HG02981 (cell line): ENCODE data around the gene SERPINB13.
"Not testable (repeated sequence)": the region's sequence is repeated elsewhere in the genome, so short reads cannot be mapped to it uniquely, and the experiment has no call there.

Source experiments
- ATAC-seq: cut with Tn5 transposase; IDR thresholded peaks from one replicate; pipeline ENCODE4 v1.9.1; 2021; ENCODE audit warnings: mild to moderate bottlenecking, moderate library complexity; ENCODE audit not compliant: unreplicated experiment

The SERPINB13 gene

GRCh38 chr18:63590373-63590772 lies 3.2 kb downstream of the SERPINB13 start:
- no peak for ATAC-seq

- ATAC-seq, result no peak
Observed at GRCh38 chr18:63590966-63591695, 4.0 kb downstream of the SERPINB13 start.

- ATAC-seq, result no peak
Observed at GRCh38 chr18:63591725-63592124, 4.6 kb downstream of the SERPINB13 start.

GRCh38 chr18:63592471-63592870 lies 5.3 kb downstream of the SERPINB13 start:
- no peak for ATAC-seq

- ATAC-seq, result no peak
Observed at GRCh38 chr18:63596964-63597363, 9.8 kb downstream of the SERPINB13 start.

DNA sequence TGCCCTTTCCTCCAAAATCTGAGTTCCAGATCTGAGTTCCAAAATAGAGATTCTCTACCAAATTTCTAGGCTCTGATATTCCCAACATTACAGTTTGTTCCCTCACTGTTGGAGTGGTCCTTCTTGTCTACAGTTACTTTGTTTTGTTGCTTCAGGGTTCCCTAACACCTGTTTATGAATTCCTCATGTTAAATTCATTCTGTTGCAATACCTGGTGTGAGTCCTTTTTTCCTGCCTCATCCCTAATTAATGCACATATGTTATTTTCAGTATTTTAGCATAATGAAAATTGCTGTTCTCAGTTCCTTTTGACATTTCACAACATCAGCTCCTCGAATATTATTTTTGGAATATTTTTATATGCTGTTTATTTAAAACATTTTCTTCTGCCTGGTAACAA lies 16.2 kb downstream of the SERPINB13 start:
- ATAC-seq, result no peak

- ATAC-seq, result peak; percentile 95
Observed at GRCh38 chr18:63603772-63604171, 16.6 kb downstream of the SERPINB13 start.

- ATAC-seq, result no peak
Observed at GRCh38 chr18:63604791-63605567, 17.8 kb downstream of the SERPINB13 start.

- ATAC-seq, result no peak
Observed at GRCh38 chr18:63606526-63606925, 19.4 kb downstream of the SERPINB13 start.

- no peak for ATAC-seq
Observed at GRCh38 chr18:63613420-63613819, 26.3 kb downstream of the SERPINB13 start.

DNA sequence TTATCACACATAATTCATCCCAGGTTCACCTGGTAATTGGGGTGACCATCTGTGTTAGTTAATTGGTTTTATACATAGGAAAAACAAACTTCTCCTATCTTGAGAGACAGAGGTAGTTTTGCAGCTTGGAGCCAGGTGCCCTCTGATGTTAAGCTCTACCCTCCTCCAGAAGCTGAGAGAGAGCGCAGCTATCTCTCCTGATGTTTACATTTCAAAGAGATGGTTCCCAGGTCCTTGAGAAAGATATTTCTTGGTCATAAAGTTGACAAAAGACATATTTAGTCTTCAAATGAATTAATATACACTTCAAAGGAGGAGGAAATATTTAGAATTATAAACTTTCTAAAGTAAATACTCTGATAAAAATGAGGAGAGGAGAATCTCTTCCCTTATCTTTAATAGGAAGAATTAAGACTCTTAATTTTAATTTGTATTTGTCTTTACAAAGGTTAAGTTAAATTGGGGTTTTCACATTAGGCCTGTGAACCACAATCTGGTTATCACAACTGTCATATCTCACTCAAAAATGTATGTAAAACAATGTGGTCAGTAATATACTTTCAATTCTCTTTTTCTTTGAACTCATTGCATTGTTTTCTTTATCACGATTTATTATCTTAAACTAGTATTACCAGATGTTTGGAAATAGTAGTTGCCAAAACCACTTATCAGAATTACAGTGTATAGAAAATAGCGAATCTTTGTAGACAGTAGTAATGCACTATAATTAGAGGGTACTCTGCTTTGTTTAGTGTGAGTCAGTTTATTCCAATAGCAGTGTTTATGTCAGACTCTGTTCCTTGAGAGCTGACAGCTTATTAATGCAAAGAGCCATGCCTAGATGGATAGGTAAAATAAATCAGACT lies 30.1 kb downstream of the SERPINB13 start:
- peak; percentile 79 for ATAC-seq

DNA sequence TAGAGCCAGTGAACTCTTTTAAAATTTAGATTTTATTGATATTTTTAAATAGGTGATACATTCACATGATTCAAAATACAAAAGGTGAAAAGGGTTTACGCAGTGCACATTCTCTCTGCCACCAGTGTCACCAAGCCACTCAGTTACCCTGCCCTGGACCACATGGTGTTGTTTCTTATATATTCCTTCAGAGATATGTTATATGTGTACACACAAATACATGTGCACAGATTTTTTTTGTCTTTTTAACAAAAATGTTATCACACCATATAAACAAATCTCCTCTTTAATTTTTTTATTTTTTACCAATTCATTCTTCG lies 30.7 kb downstream of the SERPINB13 start:
- ATAC-seq, result no peak

GRCh38 chr18:63619661-63620060 lies 32.5 kb downstream of the SERPINB13 start:
- ATAC-seq, result no peak

- no peak for ATAC-seq
Observed at GRCh38 chr18:63624863-63625262, 37.7 kb downstream of the SERPINB13 start.

DNA sequence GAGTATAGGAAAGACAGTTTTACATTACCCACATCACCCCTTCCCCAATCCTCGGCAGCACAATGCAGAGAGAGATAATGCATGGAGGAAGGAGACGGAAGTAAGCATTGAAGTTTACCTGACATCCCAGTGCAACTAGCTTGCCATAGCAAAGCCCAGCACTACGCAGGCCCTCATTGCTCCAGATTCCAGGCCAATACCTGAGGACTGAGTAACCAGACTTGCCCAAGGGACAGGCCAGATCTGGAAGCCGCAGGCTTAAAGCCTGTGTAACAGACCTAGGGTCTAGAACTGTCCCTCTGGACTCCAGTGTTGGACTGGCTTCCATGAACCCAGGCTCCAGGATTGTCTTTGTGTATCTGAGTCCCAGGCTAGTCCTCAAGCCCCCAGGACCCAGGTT lies 39.3 kb downstream of the SERPINB13 start:
- ATAC-seq, result no peak

DNA sequence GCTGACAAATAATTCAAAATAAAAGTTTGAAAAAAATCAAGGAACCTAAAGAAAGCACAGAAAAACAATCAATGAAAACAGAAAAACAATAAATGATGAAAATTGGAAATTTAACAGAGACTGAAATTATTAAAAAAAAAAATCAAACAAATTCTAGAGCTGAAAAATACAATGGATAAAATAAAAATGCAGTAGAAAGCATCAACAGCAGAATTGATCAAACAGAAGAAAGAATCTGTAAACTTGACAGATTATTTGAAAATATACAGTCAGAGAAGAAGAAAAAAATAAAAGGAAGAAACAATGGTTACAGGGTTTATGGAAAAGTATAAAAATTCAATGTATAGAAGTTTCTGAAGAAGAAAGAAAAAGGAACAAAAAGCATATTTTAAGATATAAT lies 40.7 kb downstream of the SERPINB13 start:
- no peak for ATAC-seq

DNA sequence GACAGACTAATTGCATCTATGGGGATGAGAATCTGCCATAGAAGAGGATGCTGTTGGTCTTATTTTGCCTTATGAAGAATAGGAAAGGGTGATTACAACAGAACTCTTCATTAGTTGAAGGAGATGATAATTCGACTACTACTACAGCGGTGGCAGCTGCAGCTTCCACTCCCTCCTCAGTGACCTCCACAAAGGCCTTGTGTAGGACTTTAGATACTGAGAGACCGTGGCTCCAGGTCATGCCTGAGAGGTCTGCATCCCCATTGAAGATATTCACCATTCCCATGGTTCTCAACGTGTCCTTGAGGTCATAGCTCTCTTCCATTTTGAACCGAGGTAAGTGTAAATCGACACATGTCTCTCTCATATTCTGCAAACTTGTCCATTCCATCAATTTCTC lies 50.6 kb downstream of the SERPINB13 start:
- ATAC-seq, result no peak

DNA sequence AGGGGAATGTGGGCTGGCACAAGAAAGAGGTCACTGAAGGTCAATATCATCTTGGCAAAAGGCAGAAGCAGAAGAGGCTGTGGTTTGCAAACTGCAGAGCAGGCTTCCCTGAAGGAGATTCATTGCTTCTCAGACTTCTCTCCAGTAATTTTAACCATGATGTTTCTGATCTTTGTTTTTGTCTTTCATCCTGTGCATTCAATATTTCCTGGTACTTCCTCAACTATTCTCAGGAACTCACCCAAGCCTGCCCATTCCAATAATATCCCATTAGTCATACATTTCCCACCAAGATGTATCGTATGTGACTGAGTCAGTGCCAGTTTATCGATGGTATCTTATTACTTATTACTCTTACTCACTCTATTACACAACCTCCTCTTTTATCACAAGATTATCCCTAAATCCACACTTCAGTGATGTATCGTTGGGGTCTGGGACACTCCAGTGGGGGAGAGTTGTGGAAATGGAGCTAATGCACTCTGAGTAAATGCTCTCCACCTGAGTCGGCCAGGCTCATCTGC lies 54.1 kb downstream of the SERPINB13 start:
- not testable (repeated sequence) for ATAC-seq

GRCh38 chr18:63642668-63643356 lies 55.7 kb downstream of the SERPINB13 start:
- not testable (repeated sequence) for ATAC-seq

- ATAC-seq, result not testable (repeated sequence)
Observed at GRCh38 chr18:63644142-63644541, 57.0 kb downstream of the SERPINB13 start, which contains the start of gene SERPINB4. TSS of gene SERPINB4 (minus strand) at chr18:63644256. CDS start at chr18:63643577, 679 bp downstream.
